A673 (cell line): ENCODE results near the gene THOC2. TPM values are rescaled to one million over a fixed set of nuclear protein-coding genes. Genes with fewer than 3 reads are reported as not detected.

Source experiments
- BruUV-seq: library from RNA; stranded (reverse); fragments of 400-500 nt; replicated peaks from 2 replicates; lab custom pipeline; 2021; lab: Mats Ljungman, UMichigan
- CTCF ChIA-PET: fragments of 300-600 bp; sonication (Branson Sonifier 250); formaldehyde crosslinking; loops from one replicate; lab custom pipeline; 2022; ENCODE audit warnings: antibody characterized with exemption; lab: Charles Lee
- POLR2A ChIA-PET: fragments of 300-600 bp; sonication (Branson Sonifier 250); formaldehyde crosslinking; loops from one replicate; lab custom pipeline; 2022; ENCODE audit warnings: antibody characterized with exemption; ENCODE audit not compliant: low non-redundant PET; lab: Charles Lee
- DNase-seq: peaks from one replicate; pipeline ENCODE4 v3.0.0-alpha.2; 2015; ENCODE audit warnings: low spot score
- H3K27ac ChIP-seq: fragments of 200-600 bp; sonication (generic); 2 replicates; pipeline ENCODE4 v1.5.1; 2016; ENCODE audit warnings: mixed run types, low read depth, mild to moderate bottlenecking, mixed read lengths, antibody characterized with exemption, low read length; ENCODE audit not compliant: poor library complexity, severe bottlenecking
- H3K27me3 ChIP-seq: fragments of 200-600 bp; sonication (generic); replicated peaks from 2 replicates; pipeline ENCODE4 v1.6.1; 2017; ENCODE audit warnings: mixed run types, low read depth, mild to moderate bottlenecking, mixed read lengths, antibody characterized with exemption, low read length; ENCODE audit not compliant: insufficient read depth, poor library complexity
- H3K36me3 ChIP-seq: fragments of 200-600 bp; sonication (generic); 2 replicates; pipeline ENCODE4 v1.6.1; 2016; ENCODE audit warnings: mixed run types, mild to moderate bottlenecking, mixed read lengths, antibody characterized with exemption, low read length; ENCODE audit not compliant: insufficient read depth, poor library complexity, severe bottlenecking
- H3K4me1 ChIP-seq: fragments of 200-600 bp; sonication (generic); 2 replicates; pipeline ENCODE4 v1.6.1; 2017; ENCODE audit warnings: mixed run types, mild to moderate bottlenecking, mixed read lengths, antibody characterized with exemption, low read length; ENCODE audit not compliant: insufficient read depth, poor library complexity, severe bottlenecking
- H3K4me3 ChIP-seq: fragments of 200-600 bp; sonication (generic); 2 replicates; pipeline ENCODE4 v1.5.1; 2016; ENCODE audit warnings: low read depth, mixed run types, mild to moderate bottlenecking, mixed read lengths, low read length; ENCODE audit not compliant: poor library complexity, severe bottlenecking
- H3K9me3 ChIP-seq: fragments of 200-600 bp; sonication (generic); 2 replicates; pipeline ENCODE4 v1.6.1; 2016; ENCODE audit warnings: mixed run types, low read depth, mild to moderate bottlenecking, mixed read lengths, antibody characterized with exemption, low read length; ENCODE audit not compliant: poor library complexity, severe bottlenecking
- CTCF ChIP-seq: fragments of 300-800, 200-600 bp; sonication (generic); conservative IDR thresholded peaks from 2 replicates; pipeline ENCODE4 v1.5.1; 2017; ENCODE audit warnings: low read depth, mild to moderate bottlenecking, antibody characterized with exemption, low read length, moderate library complexity, mixed read lengths
- EZH2 ChIP-seq: fragments of 200-600 bp; sonication (generic); IDR thresholded peaks from 2 replicates; pipeline ENCODE4 v1.6.1; 2017; ENCODE audit warnings: borderline replicate concordance, low read depth, mild to moderate bottlenecking, mixed read lengths, antibody characterized with exemption, low read length; ENCODE audit not compliant: poor library complexity, severe bottlenecking
- intact Hi-C: fragments of 100-400 bp; cut with micrococcal nuclease; formaldehyde crosslinking; loops from one replicate; pipeline ENCODE4 v1.10.0; 2022; ENCODE audit not compliant: unreplicated experiment
- total RNA-seq: library from RNA; stranded (reverse); gene quantifications from 2 replicates; pipeline ENCODE4 v1.2.3, GENCODE V29; 2021

Gene THOC2
- total RNA-seq, 1 experiment from 2014 or later = 103 TPM

DNA sequence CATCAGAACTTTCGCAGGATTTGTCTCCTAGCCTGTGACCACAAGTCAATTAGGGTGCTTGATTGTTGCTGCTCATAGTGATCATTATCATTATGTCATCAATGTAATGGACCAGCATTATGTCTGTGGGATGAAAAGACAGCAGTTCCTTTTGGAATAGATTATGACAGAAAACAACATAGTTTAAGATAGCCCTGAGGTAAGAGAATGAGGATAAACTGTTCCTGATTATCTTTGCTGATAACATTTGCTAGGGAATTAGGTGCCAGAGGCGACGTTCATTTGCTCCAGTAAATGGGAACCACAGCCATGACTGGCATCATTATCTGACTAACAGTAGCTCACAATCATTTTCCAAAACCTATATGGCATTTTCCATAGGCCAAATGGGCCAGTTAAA lies 12.7 kb upstream of the THOC2 start:
- Histone ChIP-seq H3K36me3 (no peaks in the 10 kb centered on the region), H3K9me3 (no peaks in the 10 kb centered on the region), H3K4me3 (no peak overlapping the region), H3K27ac (no peak overlapping the region), H3K27me3 (no peaks in the 10 kb centered on the region), H3K4me1 (no peaks in the 10 kb centered on the region)
- CTCF ChIA-PET = no interaction called here
- no peak for DNase-seq
- BruUV-seq = no TSS peak
- POLR2A ChIA-PET = no interaction called here
- intact Hi-C loops = no loop called here
- no peak for TF ChIP-seq CTCF
- no peak for TF ChIP-seq EZH2

DNA sequence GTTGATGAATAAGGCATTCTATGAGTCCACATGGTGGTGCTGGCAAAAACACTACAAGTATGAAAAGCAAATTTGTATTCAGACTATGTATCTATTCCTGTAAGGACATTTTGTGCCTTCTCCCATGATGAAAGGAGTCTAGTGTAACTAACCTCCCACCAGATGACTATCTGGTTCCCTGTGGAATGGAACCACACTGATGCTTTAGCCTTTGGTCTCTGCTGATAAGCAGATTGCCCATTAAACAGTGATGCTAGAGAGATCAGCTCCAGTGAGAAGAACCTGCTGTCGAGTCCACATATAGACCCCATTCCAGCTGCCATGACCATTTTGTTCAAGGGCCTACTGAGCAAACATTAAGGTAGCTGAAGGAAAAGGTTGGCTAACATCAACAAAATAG lies 10.5 kb upstream of the THOC2 start:
- Histone ChIP-seq H3K9me3 (no peaks in the 10 kb centered on the region), H3K27ac (no peak overlapping the region), H3K27me3 (no peaks in the 10 kb centered on the region), H3K4me1 (no peaks in the 10 kb centered on the region), H3K36me3 (no peaks in the 10 kb centered on the region), H3K4me3 (no peak overlapping the region)
- ChIA-PET CTCF (no interaction called here), POLR2A (no interaction called here)
- BruUV-seq = no TSS peak
- intact Hi-C loops = no loop called here
- TF ChIP-seq CTCF (no peak), EZH2 (no peak)
- DNase-seq = no peak

- Histone ChIP-seq H3K9me3 (no peaks in the 10 kb centered on the region), H3K4me3 (no peak overlapping the region), H3K4me1 (no peaks in the 10 kb centered on the region), H3K36me3 (no peaks in the 10 kb centered on the region), H3K27me3 (no peaks in the 10 kb centered on the region), H3K27ac (no peak overlapping the region)
- intact Hi-C loops = no loop called here
- no peak for TF ChIP-seq EZH2
- TF ChIP-seq CTCF = no peak
- no TSS peak for BruUV-seq
- POLR2A ChIA-PET = no interaction called here
- no peak for DNase-seq
- CTCF ChIA-PET = no interaction called here
These were observed 9.6 kb upstream of the THOC2 start for GRCh38 chrX:123742440-123742839.
